Choroid plexus epithelial cell (primary cell): ENCODE measurements around the gene SCD5.

ENCODE experiments used
- DNase-seq: peaks from one replicate; pipeline ENCODE4 v3.0.0-alpha.2; 2010; ENCODE audit warnings: low read depth
- H3K4me3 ChIP-seq: 2 replicates; pipeline ENCODE4 v1.5.1; 2011; ENCODE audit warnings: low read depth, mild to moderate bottlenecking, control low read depth, low read length, moderate library complexity
- CTCF ChIP-seq: conservative IDR thresholded peaks from 2 replicates; pipeline ENCODE4 v1.5.1; 2011; ENCODE audit warnings: low read depth, mild to moderate bottlenecking, control low read depth, inconsistent platforms, low read length, moderate library complexity

SCD5 gene

DNA sequence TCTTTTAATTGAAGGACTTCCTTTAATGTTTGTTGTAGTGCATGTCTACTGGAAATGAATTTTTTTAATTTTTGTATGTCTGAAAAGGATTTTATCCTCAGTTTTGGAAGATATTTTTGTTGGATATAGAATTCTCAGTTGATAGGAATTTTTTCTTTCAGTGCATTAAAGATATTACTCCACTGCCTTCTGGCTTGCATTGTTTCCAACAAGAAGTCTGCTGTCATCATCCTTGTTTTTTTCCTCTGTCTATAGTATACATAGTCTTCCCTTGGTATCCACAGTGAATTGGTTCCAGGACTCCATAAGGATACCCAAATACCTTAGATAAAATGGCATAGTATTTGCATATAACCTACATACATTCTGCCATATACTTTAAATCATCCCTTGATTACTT, 33.5 kb downstream of the SCD5 start:
- TF ChIP-seq CTCF, result no peak
- DNase-seq, result no peak
- no peak overlapping the region for H3K4me3 ChIP-seq

GRCh38 chr4:82761229-82761628, 37.4 kb downstream of the SCD5 start:
- DNase-seq, result no peak
- no peak overlapping the region for H3K4me3 ChIP-seq
- TF ChIP-seq CTCF, result no peak

DNA sequence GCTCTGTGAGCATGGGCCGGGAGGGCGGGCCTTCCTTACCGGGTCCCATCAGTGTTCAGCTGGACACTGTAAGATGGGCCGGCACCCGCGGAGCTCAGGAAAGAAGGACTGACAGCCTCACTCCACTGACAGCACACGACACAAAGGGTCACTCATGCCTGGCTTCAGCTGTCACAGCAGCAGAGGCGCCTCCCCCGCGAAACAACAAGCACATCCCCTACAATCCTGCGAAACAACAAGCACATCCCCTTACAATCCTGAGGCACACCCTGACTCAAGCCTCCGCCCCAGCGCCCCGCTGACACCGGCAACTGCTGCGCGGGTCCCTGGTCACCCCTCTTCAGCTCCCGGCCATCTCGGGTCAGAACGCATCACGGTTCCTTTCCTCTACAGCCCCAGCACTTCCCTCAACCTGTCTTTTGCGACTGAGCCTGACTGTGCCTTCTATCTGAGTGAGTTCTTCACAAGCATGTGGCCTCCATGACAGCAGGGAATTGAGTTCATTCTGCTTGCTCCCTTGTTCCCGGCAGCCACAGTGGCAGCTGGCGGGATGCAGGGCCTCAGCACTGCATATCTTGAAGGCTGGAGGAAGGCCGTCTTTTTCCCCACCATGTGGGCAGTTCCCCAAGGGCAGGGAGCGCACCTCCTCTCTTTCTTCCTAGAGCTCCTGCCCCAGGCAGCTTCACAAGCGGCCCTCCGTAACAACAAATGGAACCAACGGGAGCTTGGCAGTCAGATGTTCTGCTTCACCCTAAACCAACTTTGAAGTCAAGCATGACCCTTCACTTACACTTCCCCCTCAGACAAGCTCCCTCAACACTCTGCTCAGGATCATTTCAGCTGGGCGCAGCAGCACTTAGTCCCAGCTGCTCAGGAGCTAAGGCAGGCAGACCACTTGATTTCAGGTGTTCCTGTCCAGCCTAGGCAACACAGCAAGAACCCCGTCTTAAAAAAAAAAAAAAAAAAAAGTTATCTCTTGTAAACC, 39.6 kb downstream of the SCD5 start:
- no peak for DNase-seq
- H3K4me3 ChIP-seq, result no peak overlapping the region
- TF ChIP-seq CTCF, result no peak

- H3K4me3 ChIP-seq, result no peak overlapping the region
- TF ChIP-seq CTCF, result no peak
- no peak for DNase-seq
Observed at GRCh38 chr4:82756061-82756460, 42.5 kb downstream of the SCD5 start.

DNA sequence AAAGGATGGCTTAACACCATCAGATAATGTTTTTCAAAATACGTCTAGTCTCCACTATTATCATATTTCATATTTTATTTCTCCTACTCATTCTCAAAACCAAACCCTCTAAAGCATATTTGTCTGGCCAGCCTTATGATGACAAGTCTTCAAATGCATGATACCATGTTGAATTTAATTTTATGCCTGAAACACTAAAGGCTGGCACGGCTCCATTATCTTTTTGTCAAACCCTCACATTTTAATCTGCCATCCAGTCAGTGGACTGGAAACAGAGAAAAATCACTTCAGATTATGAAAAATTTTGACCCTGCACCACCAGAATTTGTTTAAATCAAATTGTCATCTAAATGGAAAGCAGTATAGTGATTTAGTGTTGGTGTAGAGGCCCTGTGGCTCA, 42.9 kb downstream of the SCD5 start:
- H3K4me3 ChIP-seq, result no peak overlapping the region
- no peak for DNase-seq
- TF ChIP-seq CTCF, result no peak

GRCh38 chr4:82754513-82755165, 44.0 kb downstream of the SCD5 start:
- DNase-seq, result no peak
- TF ChIP-seq CTCF, result no peak
- no peak overlapping the region for H3K4me3 ChIP-seq
